IMR-90 (cell line): ENCODE results near the gene LLGL1. TPM values are rescaled to one million over a fixed set of nuclear protein-coding genes. Genes with fewer than 3 reads are reported as not detected.

Experiments
- ATAC-seq: fragments of 200-7000 bp; cut with Tn5 transposase; 2 replicates; pipeline ENCODE4 v1.9.1; 2020; ENCODE audit warnings: low read depth, mild to moderate bottlenecking, moderate library complexity
- BruUV-seq: library from RNA; stranded (reverse); fragments of 400-500 nt; replicated peaks from 2 replicates; lab custom pipeline; 2021; lab: Mats Ljungman, UMichigan
- CTCF ChIA-PET: fragments of 300-600 bp; formaldehyde crosslinking; extraction: SDS; loops from one replicate; lab custom pipeline; 2021; ENCODE audit warnings: antibody characterized with exemption; lab: Yijun Ruan, JAX
- POLR2A ChIA-PET: fragments of 300-600 bp; sonication (Branson Sonifier 250); formaldehyde crosslinking; loops from one replicate; lab custom pipeline; 2022; ENCODE audit warnings: antibody characterized with exemption; ENCODE audit not compliant: unreplicated experiment; lab: Charles Lee
- DNase-seq: peaks from one replicate; pipeline ENCODE4 v3.0.0; 2013
- H2AFZ ChIP-seq: replicated peaks from 2 replicates; pipeline ENCODE3; 2013; ENCODE audit warnings: low read length, mild to moderate bottlenecking; ENCODE audit not compliant: poor library complexity
- H2AK5ac ChIP-seq: 2 replicates; pipeline ENCODE4 v1.6.1; 2013; ENCODE audit warnings: low read depth, low read length, inconsistent platforms
- H2AK9ac ChIP-seq: replicated peaks from 2 replicates; pipeline ENCODE3; 2013; ENCODE audit warnings: mild to moderate bottlenecking, low read depth, low read length, moderate library complexity; ENCODE audit not compliant: poor library complexity
- H2BK120ac ChIP-seq: 2 replicates; pipeline ENCODE4 v1.6.1; 2013; ENCODE audit warnings: low read depth, low read length, inconsistent platforms
- H2BK15ac ChIP-seq: 3 replicates; pipeline ENCODE4 v1.6.1; 2013; ENCODE audit warnings: low read depth, low read length, inconsistent platforms
- H2BK20ac ChIP-seq: 2 replicates; pipeline ENCODE4 v1.6.1; 2013; ENCODE audit warnings: low read depth, mild to moderate bottlenecking, inconsistent platforms, low read length, moderate library complexity
- H2BK5ac ChIP-seq: 2 replicates; pipeline ENCODE4 v1.6.1; 2013; ENCODE audit warnings: mild to moderate bottlenecking, low read depth, low read length, inconsistent platforms; ENCODE audit not compliant: poor library complexity, severe bottlenecking
- H3K14ac ChIP-seq: replicated peaks from 2 replicates; pipeline ENCODE4 v1.6.1; 2013; ENCODE audit warnings: low read depth, low read length, inconsistent platforms
- H3K18ac ChIP-seq: 2 replicates; pipeline ENCODE4 v1.6.1; 2013; ENCODE audit warnings: low read depth, low read length, control low read depth
- H3K23ac ChIP-seq: 2 replicates; pipeline ENCODE4 v1.6.1; 2013; ENCODE audit warnings: low read depth, low read length, inconsistent platforms
- H3K27ac ChIP-seq: 2 replicates; pipeline ENCODE4 v1.5.1; 2013; ENCODE audit warnings: mild to moderate bottlenecking, control low read depth, low read length; ENCODE audit not compliant: insufficient read depth
- H3K27me3 ChIP-seq: 2 replicates; pipeline ENCODE4 v1.6.1; 2013; ENCODE audit warnings: low read length; ENCODE audit not compliant: control insufficient read depth, insufficient read depth
- H3K36me3 ChIP-seq: 2 replicates; pipeline ENCODE4 v1.6.1; 2013; ENCODE audit warnings: low read length, mixed read lengths; ENCODE audit not compliant: control insufficient read depth, insufficient read depth
- H3K4ac ChIP-seq: 2 replicates; pipeline ENCODE4 v1.6.1; 2013; ENCODE audit warnings: low read depth, low read length, inconsistent platforms
- H3K4me1 ChIP-seq: 2 replicates; pipeline ENCODE4 v1.6.1; 2013; ENCODE audit warnings: low read length, mixed read lengths; ENCODE audit not compliant: control insufficient read depth, insufficient read depth
- H3K4me2 ChIP-seq: 2 replicates; pipeline ENCODE4 v1.6.1; 2013; ENCODE audit warnings: low read depth, mild to moderate bottlenecking, control low read depth, low read length, moderate library complexity
- H3K4me3 ChIP-seq: 2 replicates; pipeline ENCODE4 v1.5.1; 2013; ENCODE audit warnings: low read depth, mild to moderate bottlenecking, control low read depth, low read length, moderate library complexity; ENCODE audit not compliant: insufficient read depth
- H3K56ac ChIP-seq: 2 replicates; pipeline ENCODE4 v1.6.1; 2013; ENCODE audit warnings: low read length, inconsistent platforms; ENCODE audit not compliant: insufficient read depth; ENCODE audit errors: extremely low read depth
- H3K79me1 ChIP-seq, 2 experiments: 2 replicates each; pipeline ENCODE4 v1.6.1; 2013; ENCODE audit warnings: low read length in 2 of 2, inconsistent platforms in 1 of 2, low read depth in 1 of 2
- H3K9ac ChIP-seq: 2 replicates; pipeline ENCODE4 v1.6.1; 2013; ENCODE audit warnings: low read depth, low read length, control low read depth
- H3K9me1 ChIP-seq: 2 replicates; pipeline ENCODE4 v1.6.1; 2013; ENCODE audit warnings: low read length, inconsistent platforms; ENCODE audit not compliant: insufficient read depth
- H3K9me3 ChIP-seq: 2 replicates; pipeline ENCODE4 v1.6.1; 2013; ENCODE audit warnings: low read length; ENCODE audit not compliant: control insufficient read depth, insufficient read depth
- H4K20me1 ChIP-seq: 2 replicates; pipeline ENCODE4 v1.6.1; 2013; ENCODE audit warnings: low read length, inconsistent platforms; ENCODE audit not compliant: insufficient read depth
- H4K5ac ChIP-seq: 2 replicates; pipeline ENCODE4 v1.6.1; 2013; ENCODE audit warnings: mild to moderate bottlenecking, low read depth, low read length, control low read depth
- H4K8ac ChIP-seq, 2 experiments: 2 replicates each; pipeline ENCODE4 v1.6.1; 2013; ENCODE audit warnings: low read depth in 2 of 2, low read length in 2 of 2, control low read depth in 1 of 2, inconsistent platforms in 1 of 2
- H4K91ac ChIP-seq: 2 replicates; pipeline ENCODE4 v1.6.1; 2013; ENCODE audit warnings: low read depth, low read length, inconsistent platforms; ENCODE audit not compliant: insufficient read depth
- CEBPB ChIP-seq: IDR thresholded peaks from 2 replicates; pipeline ENCODE4 v1.6.1; 2012; ENCODE audit warnings: low read depth, low read length, improper control_type of control experiment
- CTCF ChIP-seq: conservative IDR thresholded peaks from 2 replicates; pipeline ENCODE4 v1.5.1; 2012; ENCODE audit warnings: mild to moderate bottlenecking, low read depth, low read length, improper control_type of control experiment
- MAFK ChIP-seq: IDR thresholded peaks from 2 replicates; pipeline ENCODE4 v1.6.1; 2012; ENCODE audit warnings: low read depth, low read length, improper control_type of control experiment
- POLR2A ChIP-seq: IDR thresholded peaks from 2 replicates; pipeline ENCODE4 v1.6.1; 2012; ENCODE audit warnings: mild to moderate bottlenecking, low read depth, low read length
- whole genome bisulfite sequencing, 2 experiments: methylation state at CpG; one replicate each; pipeline versions ENCODE4 v1.1.5 to v1.1.7; 2013; ENCODE audit warnings: missing lambda C conversion rate in 2 of 2; ENCODE audit not compliant: insufficient read length in 1 of 2; ENCODE audit errors: extremely low coverage in 2 of 2; 5-methylcytosine and 5-hydroxymethylcytosine counted together
- dilution Hi-C: fragments of 300-500 bp; cut with HindIII; formaldehyde crosslinking; loops from one replicate; pipeline ENCODE4 v1.14.3; 2018; ENCODE audit warnings: low sequenced_read_pairs; ENCODE audit not compliant: unreplicated experiment
- in situ Hi-C: fragments of 300-500 bp; cut with MboI; formaldehyde crosslinking; loops from 3 replicates; pipeline ENCODE4 v1.14.3; 2019; ENCODE audit warnings: low sequenced_read_pairs, inconsistent platforms, mixed read lengths
- intact Hi-C: fragments of 100-400 bp; cut with micrococcal nuclease; formaldehyde crosslinking; loops from 2 replicates; pipeline ENCODE4 v1.10.0; 2022
- polyA plus RNA-seq, 3 experiments: library from polyadenylated mRNA; depleted of rRNA; stranded (reverse); fragments of >200 nt; gene quantifications; 2 replicates each; pipeline ENCODE4 v1.2.3, GENCODE V29; 2012; ENCODE audit warnings: low replicate concordance in 1 of 3
- total RNA-seq: library from RNA; depleted of rRNA; stranded (reverse); fragments of >200 nt; gene quantifications from 2 replicates; pipeline ENCODE4 v1.2.3, GENCODE V29; 2012

LLGL1 gene
- total and polyA plus RNA-seq, 2 of the 4 experiments (the other 2 are of a cell fraction) = 40.1 to 52.9 TPM

GRCh38 chr17:18185832-18186626 lies 39.4 kb upstream of the LLGL1 start:
- peak overlapping the region; percentile 89 for H3K4me2 ChIP-seq

More at GRCh38 chr17:18185832-18186626, 39.4 kb upstream of the LLGL1 start:
- Histone ChIP-seq H4K20me1 (peaks cover 68% of the 10 kb centered on the region), H3K79me1 (peaks cover 12 to 69% of the 10 kb centered on the region in 2 experiments), H3K36me3 (peaks cover 25% of the 10 kb centered on the region), H3K18ac (no peak overlapping the region), H2AK9ac (peak overlapping the region; percentile 80), H2BK120ac (no peak overlapping the region), H4K91ac (peak overlapping the region; percentile 29; the same call in 1 of the 2 replicates), H3K4me1 (peaks cover 32% of the 10 kb centered on the region), H2AK5ac (peak overlapping the region; percentile 82), H2BK20ac (no peak overlapping the region), H3K4ac (peak overlapping the region; percentile 50; the same call in 1 of the 2 replicates), H3K14ac (peak overlapping the region; percentile 69), H3K9ac (peak overlapping the region; percentile 92), H2BK15ac (no peak overlapping the region), H2AFZ (no peak overlapping the region), H4K5ac (no peak overlapping the region), H3K27ac (peak overlapping the region; percentile 41), H3K27me3 (no peaks in the 10 kb centered on the region), H3K56ac (no peak overlapping the region), H2BK5ac (no peak overlapping the region), H4K8ac (no peak overlapping the region), H3K4me3 (peak overlapping the region; percentile 51), H3K9me3 (no peaks in the 10 kb centered on the region), H3K23ac (peak overlapping the region; percentile 96), H3K9me1 (peaks cover 41% of the 10 kb centered on the region)
- 70% methylated on average over 2 of the region's 10 CpGs; no CpG with 5 or more reads in 1 of the 2 experiments for WGBS, 2 experiments
- DNase-seq (peak; percentile 43), ATAC-seq (no peak)
- dilution Hi-C loops = no loop called here
- TF ChIP-seq CEBPB (no peak), MAFK (no peak), CTCF (no peak), POLR2A (no peak)
- in situ Hi-C loops = no loop called here
- no TSS peak for BruUV-seq
- CTCF ChIA-PET = no interaction called here
- intact Hi-C loops = no loop called here
- POLR2A ChIA-PET = no interaction called here
